Pancreas (tissue), 10 donors: ENCODE results near the gene NRXN2. TPM values are rescaled to one million over a fixed set of nuclear protein-coding genes. Genes with fewer than 3 reads are reported as not detected.
"Not testable (repeated sequence)": the region's sequence is repeated elsewhere in the genome, so short reads cannot be mapped to it uniquely, and the experiment has no call there.

Experiments used
- ATAC-seq, 4 donors: fragments of 200-7000 bp; cut with Tn5 transposase; one replicate each; pipeline versions ENCODE4 v1.8.0 to v1.9.1; 2020; ENCODE audit warnings: mild to moderate bottlenecking in 4 of 4, moderate library complexity in 4 of 4
- DNase-seq, 6 donors: peaks; one replicate each; pipeline ENCODE4 v3.0.0-alpha.2; 2020
- FAIRE-seq: peaks from 2 replicates; lab custom pipeline; 2012; peaks lifted over from hg19 to GRCh38; lab: Jason Lieb, UNC
- H3K27ac ChIP-seq, 4 donors: fragments of 200-600 bp; sonication (generic); 1 replicate in 3 of 4; 2 replicates in 1 of 4; pipeline versions ENCODE4 v1.5.0 to v1.8.0; 2020
- H3K27me3 ChIP-seq, 4 donors: fragments of 200-600 bp; one replicate each; pipeline ENCODE4 v1.8.0; 2021
- H3K36me3 ChIP-seq, 3 donors: fragments of 200-600 bp; sonication (generic) in 1 of 3; one replicate each; pipeline versions ENCODE4 v1.5.0 to v1.8.0; 2020 to 2021
- H3K4me1 ChIP-seq, 3 donors: fragments of 200-600 bp; one replicate each; pipeline ENCODE4 v1.8.0; 2021
- H3K4me3 ChIP-seq, 4 donors: fragments of 200-600 bp; sonication (generic) in 2 of 4; one replicate each; pipeline versions ENCODE4 v1.5.0 to v1.8.0; 2020 to 2021
- H3K9me3 ChIP-seq, 4 donors: fragments of 200-600 bp; one replicate each; pipeline ENCODE4 v1.8.0; 2021
- WGBS, 2 donors: extraction: QIAGEN DNeasy Blood & Tissue Kit; methylation state at CpG; one replicate each; pipeline ENCODE4 v1.1.7; 2013; 5-methylcytosine and 5-hydroxymethylcytosine counted together
- intact Hi-C, 3 donors: fragments of 100-400 bp; cut with DNase I; formaldehyde crosslinking; loops; one replicate each; pipeline versions ENCODE4 v1.11.1 to v1.14.2; 2022
- polyA plus RNA-seq, 2 donors: library from polyadenylated mRNA; stranded (reverse); fragments of 200-250 nt; gene quantifications; one replicate each; pipeline ENCODE4 v1.2.3, GENCODE V29; 2013
- total RNA-seq, 6 donors: library from RNA; stranded (reverse); fragmentation: NEBNext Ultra II Directional in 4 of 6; extraction: Animal tissue kit (Norgen Biotek cat#: 25700) in 4 of 6; gene quantifications; one replicate each; pipeline versions ENCODE4 v1.2.1 to v1.2.4, GENCODE V29; 2021 to 2023
- TF ChIP-seq, protein P1 (sequence below), 4 donors: fragments of 200-600 bp; sonication (generic) in 3 of 4; IDR thresholded peaks; one replicate each; pipeline versions ENCODE4 v1.5.0 to v1.8.0; 2021; ENCODE audit warnings: antibody characterized with exemption in 4 of 4
- donor health status: healthy with polysubstance abuse.
- donor health status: DM: no; HTN: no; CAD: no; lungs with moderate emphysema.
- donor health status: DM: no; HTN: no; CAD: no.
- donor health status: control.
- donor health status: control.
- donor health status: Bipolar disorder and iron deficiency.
- donor health status: DM: yes; HTN: yes; CAD: no.
- donor health status: DM: no; HTN: no; CAD: no.
- donor health status: DM: no; HTN: no; CAD: no.
- donor health status: DM: yes; HTN: yes; CAD: no.

NRXN2 gene
- total and polyA plus RNA-seq, 8 donors = 0.69 to 10.8 (median 2.1) TPM

DNA sequence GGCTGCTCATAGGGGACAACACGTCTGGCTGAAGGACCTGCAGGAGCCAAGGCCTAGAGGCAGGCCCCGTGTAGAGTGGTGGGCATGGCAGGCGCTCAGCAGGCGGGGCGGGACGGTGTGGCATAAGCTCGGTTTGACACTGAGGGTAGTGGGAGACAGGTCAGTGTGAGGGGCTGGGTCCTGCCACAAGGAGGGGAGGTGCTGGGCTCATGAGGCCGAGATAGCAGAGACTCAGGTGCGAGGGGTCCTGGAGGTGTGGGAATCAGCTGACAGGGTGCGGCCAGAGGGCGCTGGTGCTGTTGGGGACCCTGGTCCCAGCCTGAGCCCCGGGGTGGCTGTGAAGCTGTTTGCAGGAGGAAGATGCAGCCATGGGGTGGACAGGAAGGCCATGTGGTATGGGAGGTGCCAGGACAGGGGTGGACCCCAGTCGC is 125.3 kb downstream of the NRXN2 start:
- intact Hi-C loops = no loop called here
- H3K4me1 ChIP-seq = no peaks in the 10 kb centered on the region
- TF ChIP-seq, protein P1, sequence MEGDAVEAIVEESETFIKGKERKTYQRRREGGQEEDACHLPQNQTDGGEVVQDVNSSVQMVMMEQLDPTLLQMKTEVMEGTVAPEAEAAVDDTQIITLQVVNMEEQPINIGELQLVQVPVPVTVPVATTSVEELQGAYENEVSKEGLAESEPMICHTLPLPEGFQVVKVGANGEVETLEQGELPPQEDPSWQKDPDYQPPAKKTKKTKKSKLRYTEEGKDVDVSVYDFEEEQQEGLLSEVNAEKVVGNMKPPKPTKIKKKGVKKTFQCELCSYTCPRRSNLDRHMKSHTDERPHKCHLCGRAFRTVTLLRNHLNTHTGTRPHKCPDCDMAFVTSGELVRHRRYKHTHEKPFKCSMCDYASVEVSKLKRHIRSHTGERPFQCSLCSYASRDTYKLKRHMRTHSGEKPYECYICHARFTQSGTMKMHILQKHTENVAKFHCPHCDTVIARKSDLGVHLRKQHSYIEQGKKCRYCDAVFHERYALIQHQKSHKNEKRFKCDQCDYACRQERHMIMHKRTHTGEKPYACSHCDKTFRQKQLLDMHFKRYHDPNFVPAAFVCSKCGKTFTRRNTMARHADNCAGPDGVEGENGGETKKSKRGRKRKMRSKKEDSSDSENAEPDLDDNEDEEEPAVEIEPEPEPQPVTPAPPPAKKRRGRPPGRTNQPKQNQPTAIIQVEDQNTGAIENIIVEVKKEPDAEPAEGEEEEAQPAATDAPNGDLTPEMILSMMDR (IDR thresholded peaks at IDR 0.05) = no peak
- no peaks in the 10 kb centered on the region for H3K27me3 ChIP-seq
- no peaks in the 10 kb centered on the region for H3K9me3 ChIP-seq
- H3K4me3 ChIP-seq = no peak overlapping the region
- FAIRE-seq = no peak
- H3K36me3 ChIP-seq = no peaks in the 10 kb centered on the region
- ATAC-seq = no peak
- WGBS, 2 donors = 81 to 88% methylated on average over 13 of the region's 13 CpGs
- no peak overlapping the region for H3K27ac ChIP-seq
- DNase-seq = peak in 2 of 6 donors; percentile 52 to 58

DNA sequence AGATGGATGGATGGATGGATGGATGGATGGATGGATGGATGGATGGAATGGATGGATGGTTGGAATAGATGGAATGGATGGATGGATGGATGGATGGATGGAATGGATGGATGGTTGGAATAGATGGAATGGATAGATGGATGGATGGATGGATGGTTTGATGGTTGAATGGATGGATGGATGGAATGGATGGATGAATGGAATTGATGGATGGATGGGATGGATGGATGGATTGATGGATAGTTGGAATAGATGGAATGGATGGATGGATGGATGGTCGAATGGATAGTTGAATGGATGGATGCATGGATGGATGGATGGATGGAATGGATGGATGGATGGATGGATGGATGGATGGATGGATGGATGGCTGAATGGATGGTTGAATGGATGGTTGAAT is 127.1 kb downstream of the NRXN2 start:
- H3K4me1 ChIP-seq, H3K9me3 ChIP-seq, ATAC-seq, H3K27me3 ChIP-seq, H3K4me3 ChIP-seq, DNase-seq, H3K36me3 ChIP-seq, FAIRE-seq, H3K27ac ChIP-seq, intact Hi-C loops: not testable (repeated sequence)
- WGBS, 2 donors = 43 to 57% methylated on average over 1 of the region's 1 CpG

DNA sequence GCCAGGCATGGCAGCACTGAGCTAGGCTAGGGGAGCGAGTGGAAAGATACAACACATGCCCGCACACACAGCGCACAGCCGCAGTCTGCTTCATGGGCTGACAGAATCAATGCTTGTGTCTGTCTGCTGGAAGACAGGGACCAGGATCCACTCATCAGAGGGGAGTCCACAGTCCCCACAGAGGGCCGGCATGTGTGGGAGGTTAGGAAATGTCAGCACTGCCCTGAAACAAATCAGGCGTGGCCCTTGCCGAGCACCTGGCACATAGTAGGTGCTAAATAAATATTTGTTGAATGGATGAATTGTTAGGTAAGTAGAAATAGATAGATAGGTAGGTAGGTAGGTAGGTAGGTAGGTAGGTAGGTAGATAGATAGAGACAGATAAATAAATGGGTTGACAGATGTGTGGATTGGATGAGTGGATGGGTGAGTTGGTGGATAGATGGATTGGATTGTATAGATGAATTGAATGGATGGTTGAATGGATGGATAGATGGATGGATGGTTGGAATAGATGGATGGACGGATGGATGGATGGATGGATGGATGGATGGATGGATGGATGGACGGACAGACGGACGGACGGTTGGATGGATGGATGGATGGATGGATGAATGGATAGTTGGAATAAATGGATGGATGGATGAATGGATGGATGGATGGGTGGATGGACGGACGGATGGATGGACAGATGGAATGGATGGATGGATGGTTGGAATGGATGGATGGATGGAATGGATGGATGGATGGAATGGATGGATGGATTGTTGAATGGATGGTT is 128.6 kb downstream of the NRXN2 start:
- no peak overlapping the region for H3K4me3 ChIP-seq
- no peaks in the 10 kb centered on the region for H3K36me3 ChIP-seq
- ATAC-seq (no peak), FAIRE-seq (no peak), DNase-seq (peak in 1 of 6 donors; percentile 29)
- TF ChIP-seq, protein P1 (IDR thresholded peaks at IDR 0.05) = no peak
- intact Hi-C loops = no loop called here
- H3K4me1 ChIP-seq = no peaks in the 10 kb centered on the region
- no peaks in the 10 kb centered on the region for H3K9me3 ChIP-seq
- no peak overlapping the region for H3K27ac ChIP-seq
- no peaks in the 10 kb centered on the region for H3K27me3 ChIP-seq
- WGBS, 2 donors = 83 to 92% methylated on average over 14 of the region's 14 CpGs

DNA sequence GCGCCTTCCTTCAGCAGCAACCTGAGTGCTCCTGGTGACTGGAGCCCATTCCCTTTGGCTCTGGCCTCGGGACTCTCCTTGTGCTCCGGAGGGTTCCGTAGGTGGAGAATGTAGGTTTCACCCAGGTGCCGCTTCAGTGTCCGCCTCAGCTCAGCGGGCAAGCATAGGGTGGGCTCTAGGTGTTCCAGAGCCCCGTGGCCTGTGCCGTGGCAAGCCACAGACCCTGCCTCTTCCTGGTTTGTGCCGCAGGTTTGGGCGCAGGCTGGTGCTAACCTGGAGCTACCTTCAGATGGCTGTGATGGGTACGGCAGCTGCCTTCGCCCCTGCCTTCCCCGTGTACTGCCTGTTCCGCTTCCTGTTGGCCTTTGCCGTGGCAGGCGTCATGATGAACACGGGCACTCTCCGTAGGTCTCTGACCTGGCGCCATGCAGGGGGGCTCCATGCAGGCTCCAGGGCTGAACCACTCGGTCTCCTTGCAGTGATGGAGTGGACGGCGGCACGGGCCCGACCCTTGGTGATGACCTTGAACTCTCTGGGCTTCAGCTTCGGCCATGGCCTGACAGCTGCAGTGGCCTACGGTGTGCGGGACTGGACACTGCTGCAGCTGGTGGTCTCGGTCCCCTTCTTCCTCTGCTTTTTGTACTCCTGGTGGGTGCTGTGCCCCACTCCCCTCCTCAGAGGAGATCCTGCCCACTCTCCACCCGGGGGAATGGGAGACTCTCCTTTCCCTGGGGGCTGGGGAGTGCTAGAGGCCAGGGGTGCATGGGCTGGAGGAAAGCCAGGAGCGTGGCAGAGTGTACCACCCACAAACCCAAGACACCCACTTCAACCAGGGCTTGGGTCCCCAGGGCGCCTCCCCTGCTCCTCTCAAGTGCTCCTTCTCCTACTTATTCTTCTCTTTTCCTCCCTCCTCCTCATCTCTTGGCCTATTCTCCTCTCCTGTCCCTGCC is 129.6 kb downstream of the NRXN2 start:
- intact Hi-C loops = no loop called here
- Histone ChIP-seq H3K4me3 (no peak overlapping the region), H3K27me3 (no peaks in the 10 kb centered on the region), H3K9me3 (no peaks in the 10 kb centered on the region), H3K27ac (no peak overlapping the region), H3K36me3 (no peaks in the 10 kb centered on the region), H3K4me1 (no peaks in the 10 kb centered on the region)
- DNase-seq (peak in 2 of 6 donors; percentile 17 to 44), FAIRE-seq (no peak), ATAC-seq (no peak)
- TF ChIP-seq, protein P1 (IDR thresholded peaks at IDR 0.05) = no peak
- WGBS, 2 donors = 77 to 80% methylated on average over 31 to 32 of the region's 32 CpGs

DNA sequence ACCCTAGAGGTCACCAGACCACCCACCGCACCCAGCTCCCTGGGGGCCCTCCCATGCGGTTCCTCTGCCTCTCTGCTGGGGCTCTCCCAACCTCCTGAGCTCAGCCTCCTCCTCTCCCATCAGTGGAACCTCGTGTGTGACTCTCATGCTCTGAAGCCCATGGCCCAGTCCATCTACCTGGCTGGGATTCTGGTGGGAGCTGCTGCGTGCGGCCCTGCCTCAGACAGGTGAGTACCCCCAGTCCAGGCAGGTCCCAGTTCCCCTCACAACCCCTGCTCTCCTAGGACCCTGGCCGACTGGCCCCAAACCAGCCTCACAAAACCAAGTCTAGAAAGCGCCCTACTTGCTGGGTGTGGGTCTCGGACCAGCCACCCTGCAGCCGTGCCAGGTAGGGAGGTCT is 130.3 kb downstream of the NRXN2 start:
- no peak overlapping the region for H3K27ac ChIP-seq
- WGBS, 2 donors = 74 to 83% methylated on average over 7 to 9 of the region's 9 CpGs
- TF ChIP-seq, protein P1 (IDR thresholded peaks at IDR 0.05) = no peak
- peak in 2 of 6 donors; percentile 4 to 36 for DNase-seq
- no peak for ATAC-seq
- no peaks in the 10 kb centered on the region for H3K36me3 ChIP-seq
- no peaks in the 10 kb centered on the region for H3K4me1 ChIP-seq
- no peak overlapping the region for H3K4me3 ChIP-seq
- no peaks in the 10 kb centered on the region for H3K9me3 ChIP-seq
- intact Hi-C loops = no loop called here
- no peak for FAIRE-seq
- no peaks in the 10 kb centered on the region for H3K27me3 ChIP-seq
